GM23338 (cell line): Measurements from ENCODE around the gene SNRPF. TPM values are rescaled to one million over a fixed set of nuclear protein-coding genes. Genes with fewer than 3 reads are reported as not detected.

Source experiments
- ETS1 ChIP-seq: IDR thresholded peaks from 2 replicates; pipeline ENCODE4 v1.6.1; 2016; ENCODE audit warnings: antibody characterized with exemption
- JUNB ChIP-seq: IDR thresholded peaks from one replicate; pipeline ENCODE4 v1.6.1; 2016; ENCODE audit warnings: antibody characterized with exemption; ENCODE audit not compliant: unreplicated experiment
- REST ChIP-seq: IDR thresholded peaks from one replicate; pipeline ENCODE4 v1.6.1; 2018; ENCODE audit warnings: antibody characterized with exemption; ENCODE audit not compliant: unreplicated experiment
- ZNF331 ChIP-seq: fragments of 250-450 bp; sonication (Bioruptor Pico); IDR thresholded peaks from 2 replicates; pipeline ENCODE4 v1.5.0; 2020; ENCODE audit warnings: low read depth, mild to moderate bottlenecking, moderate library complexity
- ZNF462 ChIP-seq: fragments of 250-450 bp; sonication (Bioruptor Pico); IDR thresholded peaks from 2 replicates; pipeline ENCODE4 v1.5.0; 2020; ENCODE audit warnings: mild to moderate bottlenecking, moderate library complexity
- polyA plus RNA-seq: library from polyadenylated mRNA; unstranded; fragments of >200 nt; fragmentation: Nextera tagmentation; extraction: Ambion mirVana; gene quantifications from 2 replicates; pipeline ENCODE4 v1.2.1, GENCODE V29; 2016
- total RNA-seq: library from RNA; depleted of rRNA; stranded (reverse); fragments of >200 nt; shearing (Covaris generic); gene quantifications from 2 replicates; pipeline ENCODE4 v1.2.3, GENCODE V29; 2014

Gene SNRPF
- total and polyA plus RNA-seq, 2 experiments from 2014 or later, result 31.1 to 475 TPM

GRCh38 chr12:95829395-95829794 lies 29.4 kb upstream of the SNRPF start (continued):
- TF ChIP-seq ZNF462 (CRISPR knock-in tag) (no peak), ETS1 (no peak), REST (no peak), JUNB (no peak), ZNF331 (CRISPR knock-in tag) (no peak)
